GM23248 (cell line): ENCODE measurements around the gene SLC17A7. TPM values are rescaled to one million over a fixed set of nuclear protein-coding genes. Genes with fewer than 3 reads are reported as not detected.
A peak's percentile ranks its signal among the peaks of the same experiment; 100 is the strongest.

Experiments used
- DNase-seq: peaks from one replicate; pipeline ENCODE4 v3.0.0-alpha.2; 2015
- H2AFZ ChIP-seq: fragments of 200-600 bp; sonication (generic); 2 replicates; pipeline ENCODE4 v1.6.1; 2016; ENCODE audit warnings: antibody characterized with exemption
- H3F3A ChIP-seq: fragments of 200-600 bp; sonication (generic); 2 replicates; pipeline ENCODE4 v1.6.1; 2016; ENCODE audit warnings: mild to moderate bottlenecking, antibody characterized with exemption, mixed run types; ENCODE audit not compliant: insufficient read depth
- H3K27ac ChIP-seq: fragments of 200-600 bp; sonication (generic); 2 replicates; pipeline ENCODE4 v1.5.1; 2016; ENCODE audit warnings: mild to moderate bottlenecking
- H3K27me3 ChIP-seq: fragments of 200-600 bp; sonication (generic); replicated peaks from 2 replicates; pipeline ENCODE4 v1.6.1; 2016; ENCODE audit warnings: mild to moderate bottlenecking; ENCODE audit not compliant: insufficient read depth
- H3K36me3 ChIP-seq: fragments of 200-600 bp; sonication (generic); 2 replicates; pipeline ENCODE4 v1.6.1; 2016; ENCODE audit warnings: low read depth, mild to moderate bottlenecking
- H3K4me1 ChIP-seq: fragments of 200-600 bp; sonication (generic); 2 replicates; pipeline ENCODE4 v1.6.1; 2016; ENCODE audit warnings: mild to moderate bottlenecking; ENCODE audit not compliant: insufficient read depth
- H3K4me2 ChIP-seq: fragments of 200-600 bp; sonication (generic); one replicate; pipeline ENCODE4 v1.6.1; 2016; ENCODE audit warnings: mild to moderate bottlenecking; ENCODE audit not compliant: unreplicated experiment
- H3K4me3 ChIP-seq: fragments of 200-600 bp; sonication (generic); 2 replicates; pipeline ENCODE4 v1.5.1; 2016; ENCODE audit warnings: mild to moderate bottlenecking
- H3K79me2 ChIP-seq: fragments of 200-600 bp; sonication (generic); 2 replicates; pipeline ENCODE4 v1.6.1; 2016; ENCODE audit warnings: mild to moderate bottlenecking; ENCODE audit not compliant: insufficient read depth
- H3K9ac ChIP-seq: fragments of 200-600 bp; sonication (generic); 2 replicates; pipeline ENCODE4 v1.6.1; 2016; ENCODE audit warnings: mild to moderate bottlenecking
- H3K9me2 ChIP-seq: fragments of 200-600 bp; sonication (generic); 2 replicates; pipeline ENCODE4 v1.6.1; 2016; ENCODE audit warnings: mixed run types, mild to moderate bottlenecking, moderate library complexity; ENCODE audit not compliant: insufficient read depth
- H3K9me3 ChIP-seq: fragments of 200-600 bp; sonication (generic); one replicate; pipeline ENCODE4 v1.6.1; 2017; ENCODE audit warnings: low read depth
- H4K20me1 ChIP-seq: fragments of 200-600 bp; sonication (generic); 2 replicates; pipeline ENCODE4 v1.6.0; 2016; ENCODE audit not compliant: insufficient read depth
- EZH2 ChIP-seq: fragments of 200-600 bp; sonication (generic); IDR thresholded peaks from 2 replicates; pipeline ENCODE4 v1.6.1; 2018; ENCODE audit warnings: antibody characterized with exemption, mild to moderate bottlenecking; ENCODE audit not compliant: insufficient read depth, poor library complexity, severe bottlenecking
- EZH2phosphoT487 ChIP-seq: fragments of 200-600 bp; sonication (generic); IDR thresholded peaks from 2 replicates; pipeline ENCODE4 v1.6.1; 2018; ENCODE audit warnings: antibody characterized with exemption, moderate library complexity, mild to moderate bottlenecking, low read depth; ENCODE audit not compliant: insufficient read depth
- WGBS, 2 experiments: methylation state at CpG; one replicate each; pipeline ENCODE4 v1.1.6; 2015 to 2017; ENCODE audit warnings: low lambda C conversion rate in 2 of 2, low coverage in 1 of 2; ENCODE audit errors: missing lambda C conversion rate in 2 of 2; 5-methylcytosine and 5-hydroxymethylcytosine counted together
- in situ Hi-C: fragments of 300-500 bp; cut with MboI; formaldehyde crosslinking; loops from 2 replicates; pipeline ENCODE4 v1.15.0; 2020
- polyA plus RNA-seq: library from polyadenylated mRNA; unstranded; fragments of >200 nt; fragmentation: Nextera tagmentation; extraction: Ambion mirVana; gene quantifications from 2 replicates; pipeline ENCODE4 v1.2.1, GENCODE V29; 2016
- total RNA-seq: library from RNA; depleted of rRNA; stranded (reverse); fragments of >200 nt; shearing (Covaris generic); gene quantifications from 2 replicates; pipeline ENCODE4 v1.2.3, GENCODE V29; 2014; rRNA removed

Gene SLC17A7
- not detected in 2 replicates for total RNA-seq
- polyA plus RNA-seq, result not detected in 2 replicates

- H3K9ac ChIP-seq, result no peak within 1 kb of the TSS
- H3K9me3 ChIP-seq, result no peaks in the 10 kb centered on the region
- DNase-seq, result peak; percentile 45
- H3K9me2 ChIP-seq, result no peaks in the 10 kb centered on the region
- in situ Hi-C loops, result no loop called here
- H3K36me3 ChIP-seq, result no peaks in the 10 kb centered on the region
- no peaks in the 10 kb centered on the region for H3K79me2 ChIP-seq
- no peak within 1 kb of the TSS for H3K27ac ChIP-seq
- no peak for TF ChIP-seq EZH2phosphoT487
- no peak for TF ChIP-seq EZH2
- peak within 1 kb of the TSS; percentile 37 for H3K4me2 ChIP-seq
- H2AFZ ChIP-seq, result peak within 1 kb of the TSS; percentile 91
- WGBS, 2 experiments, result 3 to 6% methylated on average over 17 to 27 of the region's 56 CpGs
- peak within 1 kb of the TSS; percentile 82; the same call in 1 of the 2 replicates for H3K4me3 ChIP-seq
- H3K4me1 ChIP-seq, result no peaks in the 10 kb centered on the region
- peaks cover 35% of the 10 kb centered on the region for H3K27me3 ChIP-seq
- H3F3A ChIP-seq, result peaks cover 13% of the 10 kb centered on the region
- no peaks in the 10 kb centered on the region for H4K20me1 ChIP-seq
Observed at GRCh38 chr19:49441210-49441959, at the start of gene SLC17A7. SLC17A7 (minus strand) TSS chr19:49441527; CDS start chr19:49441379, 148 bp downstream.

DNA sequence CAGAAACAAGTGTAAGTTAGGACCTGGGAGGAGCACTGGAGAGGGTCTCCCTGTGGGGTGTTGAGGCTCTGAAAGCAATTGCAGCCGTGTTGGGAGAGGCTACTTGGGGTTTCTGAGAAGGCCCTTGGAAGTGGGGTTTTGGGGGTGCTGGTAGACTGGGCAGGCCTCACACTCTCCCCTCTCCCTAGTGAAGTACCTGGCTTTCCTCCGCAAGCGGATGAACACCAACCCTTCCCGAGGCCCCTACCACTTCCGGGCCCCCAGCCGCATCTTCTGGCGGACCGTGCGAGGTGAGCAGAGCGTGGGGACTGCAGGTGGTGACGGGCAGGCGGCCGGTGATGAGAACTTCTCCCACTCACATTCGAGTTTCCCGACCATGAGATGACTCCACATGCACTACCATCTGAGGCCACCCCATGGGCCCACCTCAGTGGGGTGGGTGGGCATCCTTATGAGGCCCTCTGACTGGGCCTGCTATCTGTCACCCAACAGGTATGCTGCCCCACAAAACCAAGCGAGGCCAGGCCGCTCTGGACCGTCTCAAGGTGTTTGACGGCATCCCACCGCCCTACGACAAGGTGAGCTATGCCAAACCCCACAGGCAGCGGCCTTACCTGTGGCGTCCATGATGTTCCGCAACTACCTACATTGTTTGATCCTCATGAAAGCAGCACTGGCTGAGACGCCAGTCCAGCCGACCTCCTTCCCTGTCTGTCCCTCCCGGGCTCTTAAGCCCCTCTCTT is 49.1 kb upstream of the SLC17A7 start:
- TF ChIP-seq EZH2phosphoT487, result no peak
- TF ChIP-seq EZH2, result no peak
- in situ Hi-C loops, result no loop called here
- Histone ChIP-seq H3K4me1 (peaks cover 7% of the 10 kb centered on the region; the same call in 1 of the 2 replicates), H3K27ac (peak overlapping the region; percentile 86), H3K9me3 (no peaks in the 10 kb centered on the region), H2AFZ (no peak overlapping the region), H3K4me3 (peak overlapping the region; percentile 92), H3K27me3 (no peaks in the 10 kb centered on the region), H3K9ac (peak overlapping the region; percentile 99), H3K9me2 (no peaks in the 10 kb centered on the region), H3K79me2 (peaks cover 45% of the 10 kb centered on the region), H4K20me1 (peaks cover 12% of the 10 kb centered on the region; the same call in 1 of the 2 replicates), H3K4me2 (peak overlapping the region; percentile 99), H3F3A (peaks cover 60% of the 10 kb centered on the region), H3K36me3 (peaks cover 44% of the 10 kb centered on the region)
- no peak for DNase-seq
- WGBS, 2 experiments, result 86 to 88% methylated on average over 26 to 27 of the region's 27 CpGs

DNA sequence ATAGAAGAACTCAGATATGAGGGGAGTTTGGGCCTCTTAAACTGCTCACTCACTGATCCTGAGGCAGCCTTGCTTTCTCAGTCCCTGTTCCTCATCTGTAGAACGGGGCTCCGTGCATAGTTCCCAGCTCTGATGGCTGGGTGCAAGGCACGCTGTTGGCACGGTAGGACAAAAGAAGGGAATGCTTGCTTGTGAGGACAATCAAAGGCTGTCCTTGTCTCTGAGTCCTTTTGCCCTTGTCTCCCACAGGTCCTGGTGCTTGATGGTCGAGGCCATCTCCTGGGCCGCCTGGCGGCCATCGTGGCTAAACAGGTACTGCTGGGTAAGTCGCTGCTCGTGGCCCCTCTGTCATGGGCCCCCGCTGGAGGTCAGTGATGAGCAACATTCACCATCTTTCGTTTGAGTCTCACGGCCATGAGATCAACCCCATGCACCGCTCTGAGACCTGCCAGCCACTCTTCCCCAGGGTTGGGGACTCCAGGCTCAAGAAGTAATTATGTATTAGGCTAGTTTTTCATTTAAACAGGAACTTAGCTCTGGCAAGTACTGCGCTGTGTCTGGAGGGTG is 48.4 kb upstream of the SLC17A7 start:
- peaks cover 45% of the 10 kb centered on the region for H3K79me2 ChIP-seq
- WGBS, 2 experiments, result 56 to 65% methylated on average over 15 of the region's 15 CpGs
- in situ Hi-C loops, result no loop called here

More for the DNA sequence above, 48.4 kb upstream of the SLC17A7 start:
- Histone ChIP-seq H3K27me3 (no peaks in the 10 kb centered on the region), H2AFZ (no peak overlapping the region), H4K20me1 (peaks cover 12% of the 10 kb centered on the region; the same call in 1 of the 2 replicates), H3K27ac (peak overlapping the region; percentile 86), H3K9me2 (no peaks in the 10 kb centered on the region), H3K4me1 (peaks cover 7% of the 10 kb centered on the region; the same call in 1 of the 2 replicates), H3F3A (peaks cover 53% of the 10 kb centered on the region), H3K4me3 (peak overlapping the region; percentile 92), H3K4me2 (peak overlapping the region; percentile 99), H3K9me3 (no peaks in the 10 kb centered on the region), H3K36me3 (peaks cover 44% of the 10 kb centered on the region), H3K9ac (peak overlapping the region; percentile 99)
- TF ChIP-seq EZH2, result no peak
- no peak for TF ChIP-seq EZH2phosphoT487
- peak; percentile 52 for DNase-seq
